ENCODE data around the gene SRM. TPM values are rescaled to one million over a fixed set of nuclear protein-coding genes. Genes with fewer than 3 reads are reported as not detected.
A peak's percentile ranks its signal among the peaks of the same experiment; 100 is the strongest.
"Not testable (repeated sequence)": the region's sequence is repeated elsewhere in the genome, so short reads cannot be mapped to it uniquely, and the experiment has no call there.

SRM gene
- total RNA-seq, 2 experiments from 2014 or later = 72.3 to 85.0 TPM

DNA sequence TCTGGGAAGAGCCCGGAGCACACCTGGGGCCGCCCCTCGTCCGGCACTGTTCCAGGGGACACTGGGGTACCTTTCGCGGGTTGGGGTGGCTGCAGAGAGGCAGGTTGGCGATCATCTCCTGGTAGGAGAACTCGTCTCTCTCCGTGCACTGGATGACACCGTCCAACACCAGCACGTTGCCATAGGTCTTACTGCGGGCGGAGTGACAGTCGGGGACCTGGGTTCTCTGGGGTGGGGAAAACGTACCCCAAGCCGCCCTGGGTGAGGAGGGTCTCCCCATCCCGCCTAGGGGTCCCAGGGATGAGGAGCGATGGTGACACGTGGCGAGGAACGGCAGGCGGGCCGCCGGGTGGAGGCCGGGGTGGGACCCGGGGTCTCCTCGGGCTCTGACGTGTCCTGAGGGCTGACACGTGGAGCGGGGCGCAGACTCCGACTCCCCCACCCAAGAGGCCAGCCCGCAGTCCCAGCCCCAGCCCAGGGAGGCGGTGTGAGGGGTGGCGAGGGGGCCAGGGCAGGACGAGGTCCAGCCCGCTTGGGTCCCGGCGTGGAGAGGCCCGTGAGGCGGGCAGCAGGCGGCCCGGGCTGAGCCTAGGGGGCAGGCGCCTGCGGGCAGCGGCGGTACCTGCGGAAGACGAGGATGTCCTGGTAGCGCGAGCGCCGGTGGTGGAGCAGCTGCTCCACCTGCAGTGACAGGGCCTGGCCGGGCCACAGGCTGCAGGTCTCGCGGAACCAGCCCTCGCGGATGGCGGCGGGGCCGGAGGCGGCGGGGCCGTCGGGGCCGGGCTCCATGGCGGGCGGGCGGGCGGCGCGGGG lies 457 bp downstream of the SRM start:
- peak; percentile 45 for DNase-seq
- Mint-ChIP-seq H3K27ac (peak overlapping the region; percentile 87), H3K4me3 (peak overlapping the region; percentile 88), H3K4me1 (peaks cover 33% of the 10 kb centered on the region), H3K9me3 (no peaks in the 10 kb centered on the region), H3K27me3 (no peaks in the 10 kb centered on the region), H3K36me3 (peaks cover 11% of the 10 kb centered on the region)
- peak; percentile 37 for ATAC-seq (ENCODE audit: low read depth)
- POLR2A ChIA-PET = interaction anchor here (0.6 to 4.2 kb wide), 7 partner anchors 11 to 876 kb away, joined by 3 to 28 read pairs (median 6); partner anchors contain the start of genes EXOSC10 and TARDBP

DNA sequence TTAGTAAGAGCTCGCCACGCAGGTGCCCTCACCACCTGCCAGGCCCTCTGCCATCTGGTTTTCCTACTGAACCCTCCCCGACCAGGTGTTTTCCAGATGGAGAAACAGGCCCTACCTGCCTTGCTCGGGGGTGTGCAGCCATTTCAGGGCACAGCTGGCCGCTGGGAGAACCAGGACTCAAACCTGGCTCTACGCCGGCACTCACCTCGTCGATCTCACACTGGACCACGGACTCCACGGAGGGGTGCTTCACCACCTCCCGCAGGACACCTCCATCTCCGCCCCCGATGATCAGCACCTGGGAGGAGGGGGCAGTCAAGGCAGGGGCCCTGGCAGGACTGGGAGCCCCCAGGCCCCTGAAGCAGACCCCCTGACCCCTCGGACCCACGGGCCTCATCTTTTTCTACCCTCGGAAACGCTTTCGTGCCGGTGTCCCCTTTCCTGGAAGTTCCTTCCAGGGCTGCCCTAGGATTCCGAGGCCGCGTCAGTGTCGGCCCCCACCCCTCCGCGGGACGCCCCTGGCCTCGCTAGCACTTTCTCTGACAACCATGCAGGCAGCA lies 1.1 kb downstream of the SRM start:
- ATAC-seq (ENCODE audit: low read depth) (no peak), DNase-seq (no peak)
- peaks cover 31% of the 10 kb centered on the region for H3K4me1 Mint-ChIP-seq
- H3K36me3 Mint-ChIP-seq = peaks cover 11% of the 10 kb centered on the region
- no peaks in the 10 kb centered on the region for H3K9me3 Mint-ChIP-seq
- H3K4me3 Mint-ChIP-seq = peak overlapping the region; percentile 88
- peak overlapping the region; percentile 87 for H3K27ac Mint-ChIP-seq
- H3K27me3 Mint-ChIP-seq = no peaks in the 10 kb centered on the region
- POLR2A ChIA-PET = interaction anchor here (0.5 to 0.6 kb wide), 3 partner anchors 223 to 680 kb away, joined by 3 to 5 read pairs (median 3); no protein-coding TSS in a partner anchor

DNA sequence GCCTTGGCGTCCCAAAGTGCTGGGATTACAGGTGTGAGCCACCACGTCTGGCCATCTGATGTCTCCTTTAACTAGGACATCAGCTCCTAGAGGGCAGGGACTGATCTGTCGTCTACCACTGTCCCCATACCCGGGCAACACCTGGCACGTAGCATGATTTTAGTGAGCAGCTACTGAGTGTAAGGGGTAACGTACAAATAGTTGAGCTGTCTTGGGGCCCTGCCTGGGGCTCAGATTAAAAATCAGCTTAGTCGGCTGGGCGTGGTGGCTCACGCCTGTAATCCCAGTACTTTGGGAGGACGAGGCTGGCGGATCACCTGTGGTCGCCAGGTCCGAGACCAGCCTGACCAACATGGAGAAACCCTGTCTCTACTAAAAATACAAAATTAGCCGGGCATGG lies 1.8 kb downstream of the SRM start:
- no peak for ATAC-seq (ENCODE audit: low read depth)
- Mint-ChIP-seq H3K4me3 (peak overlapping the region; percentile 88), H3K36me3 (peaks cover 11% of the 10 kb centered on the region), H3K27ac (no peak overlapping the region), H3K9me3 (no peaks in the 10 kb centered on the region), H3K27me3 (no peaks in the 10 kb centered on the region), H3K4me1 (peaks cover 26% of the 10 kb centered on the region)
- POLR2A ChIA-PET = interaction anchor here (0.5 to 0.6 kb wide), 2 partner anchors 224 to 633 kb away, joined by 3 to 5 read pairs; no protein-coding TSS in a partner anchor
- DNase-seq = no peak

DNA sequence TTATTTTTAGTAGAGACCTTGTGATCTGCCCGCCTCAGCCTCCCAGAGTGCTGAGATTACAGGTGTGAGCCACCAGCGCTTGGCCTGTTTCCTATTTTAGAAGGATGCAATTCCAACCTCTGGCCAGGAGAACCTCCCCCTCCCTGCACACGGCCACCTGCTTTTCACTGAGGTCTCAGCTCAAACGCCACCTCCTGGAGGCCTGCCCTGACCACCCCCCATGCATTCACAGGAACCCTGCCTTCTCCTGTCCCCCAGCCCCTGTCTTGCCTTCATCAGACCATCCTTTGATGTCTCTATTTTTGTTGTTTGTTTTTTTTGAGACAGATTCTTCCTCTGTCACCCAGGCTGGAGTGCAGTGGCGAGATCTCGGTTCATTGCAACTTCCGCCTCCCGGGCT lies 2.3 kb downstream of the SRM start:
- DNase-seq (no peak), ATAC-seq (ENCODE audit: low read depth) (no peak)
- H3K9me3 Mint-ChIP-seq = no peaks in the 10 kb centered on the region
- POLR2A ChIA-PET = no interaction called here
- peak overlapping the region; percentile 7 for H3K4me3 Mint-ChIP-seq
- H3K27me3 Mint-ChIP-seq = no peaks in the 10 kb centered on the region
- H3K4me1 Mint-ChIP-seq = peaks cover 22% of the 10 kb centered on the region
- peak overlapping the region; percentile 24 for H3K27ac Mint-ChIP-seq
- H3K36me3 Mint-ChIP-seq = peaks cover 9% of the 10 kb centered on the region

DNA sequence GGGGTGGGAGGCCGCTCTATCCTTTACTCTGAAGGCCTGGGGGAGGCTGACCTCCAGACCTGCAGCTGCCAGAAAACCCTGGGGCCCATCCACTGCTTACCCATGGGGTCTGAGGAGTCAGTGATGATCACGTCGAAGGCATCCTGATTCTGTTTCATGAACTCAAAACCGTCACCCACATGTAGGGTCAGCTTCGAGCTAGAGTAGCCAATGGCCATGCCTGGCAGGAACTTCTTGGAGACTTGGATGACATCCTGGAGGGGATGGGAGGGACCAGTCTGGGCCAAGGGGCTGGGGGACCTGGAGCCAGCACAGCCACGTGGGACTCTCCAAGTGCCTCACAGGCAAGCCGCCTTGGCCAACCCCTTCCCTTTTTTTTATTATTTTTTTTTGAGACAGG lies 3.3 kb downstream of the SRM start:
- H3K27ac Mint-ChIP-seq = no peak overlapping the region
- POLR2A ChIA-PET = interaction anchor here (1.5 kb wide), 1 partner anchor 43 kb away, joined by 7 read pairs; the partner anchor contains the start of gene EXOSC10
- peaks cover 21% of the 10 kb centered on the region for H3K4me1 Mint-ChIP-seq
- peak; percentile 14 for DNase-seq
- H3K4me3 Mint-ChIP-seq = no peak overlapping the region
- no peaks in the 10 kb centered on the region for H3K27me3 Mint-ChIP-seq
- no peaks in the 10 kb centered on the region for H3K9me3 Mint-ChIP-seq
- ATAC-seq (ENCODE audit: low read depth) = no peak
- peaks cover 7% of the 10 kb centered on the region for H3K36me3 Mint-ChIP-seq

DNA sequence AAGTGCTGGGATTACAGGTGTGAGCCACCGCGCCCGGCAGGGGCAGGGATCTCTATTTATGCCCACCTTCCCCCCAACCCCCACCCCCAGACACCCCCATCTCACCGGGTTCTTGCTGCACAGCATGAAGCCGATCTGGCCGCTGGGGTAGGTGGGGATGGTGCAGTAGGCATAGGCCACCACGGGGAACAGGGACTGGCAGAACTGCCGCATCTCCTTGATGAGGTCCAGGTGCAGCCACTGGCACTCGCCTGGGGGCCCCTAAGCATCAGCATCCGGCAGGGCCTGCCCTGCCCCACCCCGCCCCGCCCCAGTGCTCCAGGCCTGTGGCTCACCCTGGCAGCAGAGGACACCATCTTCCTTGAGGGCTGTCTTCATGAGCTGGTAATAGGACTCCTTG lies 4.1 kb downstream of the SRM start:
- ATAC-seq (ENCODE audit: low read depth) = no peak
- Mint-ChIP-seq H3K9me3 (no peaks in the 10 kb centered on the region), H3K4me3 (no peak overlapping the region), H3K27ac (no peak overlapping the region), H3K36me3 (peaks cover 7% of the 10 kb centered on the region), H3K4me1 (peaks cover 16% of the 10 kb centered on the region), H3K27me3 (no peaks in the 10 kb centered on the region)
- POLR2A ChIA-PET = interaction anchor here (1.5 kb wide), 1 partner anchor 44 kb away, joined by 7 read pairs; the partner anchor contains the start of gene EXOSC10
- DNase-seq = no peak

DNA sequence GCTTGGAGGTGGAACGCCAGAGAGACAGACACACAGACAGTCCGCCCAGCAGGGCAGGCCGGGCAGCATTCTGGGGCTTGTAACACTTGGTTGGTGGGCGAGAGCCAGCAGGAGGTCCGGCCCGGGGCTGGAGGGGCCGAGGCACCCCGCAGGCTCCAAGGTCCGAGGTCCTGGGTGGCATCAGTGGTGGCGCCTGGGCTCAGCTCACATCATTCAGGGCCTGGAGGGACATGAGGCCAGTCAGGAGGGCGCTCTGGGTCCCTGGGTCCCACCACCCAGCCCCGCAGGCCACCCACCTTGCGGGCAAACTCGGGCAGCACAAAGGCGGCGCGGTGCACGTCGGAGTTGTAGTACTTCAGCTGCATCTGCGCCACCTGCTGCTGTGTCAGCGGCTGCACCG lies 5.2 kb downstream of the SRM start:
- Mint-ChIP-seq H3K9me3 (no peaks in the 10 kb centered on the region), H3K27ac (no peak overlapping the region), H3K36me3 (peaks cover 7% of the 10 kb centered on the region), H3K4me1 (peaks cover 14% of the 10 kb centered on the region), H3K4me3 (no peak overlapping the region), H3K27me3 (no peaks in the 10 kb centered on the region)
- no peak for DNase-seq
- POLR2A ChIA-PET = interaction anchor here (1.5 kb wide), 1 partner anchor 45 kb away, joined by 7 read pairs; the partner anchor contains the start of gene EXOSC10
- no peak for ATAC-seq (ENCODE audit: low read depth)

DNA sequence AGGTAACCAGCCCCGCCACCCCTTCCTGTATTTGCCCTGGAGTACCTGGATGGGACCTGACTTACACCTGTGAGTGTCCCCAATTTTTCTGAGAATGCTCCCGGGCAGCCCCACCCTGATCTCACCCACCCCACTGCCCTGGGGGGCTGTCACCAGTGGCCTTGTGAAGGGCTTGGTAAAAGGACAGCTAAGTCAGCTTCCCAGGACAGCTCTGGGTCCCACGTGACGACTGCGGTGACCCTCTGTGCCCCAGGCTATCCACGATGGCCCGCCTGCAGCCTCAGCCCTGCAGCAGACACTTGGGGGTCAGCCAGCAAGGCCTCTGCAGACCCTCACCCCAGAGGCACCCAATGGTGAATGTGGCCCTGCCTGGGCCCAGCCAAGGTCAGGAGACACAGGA lies 5.6 kb downstream of the SRM start:
- peaks cover 7% of the 10 kb centered on the region for H3K36me3 Mint-ChIP-seq
- DNase-seq = no peak
- POLR2A ChIA-PET = no interaction called here
- H3K4me3 Mint-ChIP-seq = no peak overlapping the region
- no peaks in the 10 kb centered on the region for H3K9me3 Mint-ChIP-seq
- peaks cover 14% of the 10 kb centered on the region for H3K4me1 Mint-ChIP-seq
- no peak for ATAC-seq (ENCODE audit: low read depth)
- no peak overlapping the region for H3K27ac Mint-ChIP-seq
- no peaks in the 10 kb centered on the region for H3K27me3 Mint-ChIP-seq

DNA sequence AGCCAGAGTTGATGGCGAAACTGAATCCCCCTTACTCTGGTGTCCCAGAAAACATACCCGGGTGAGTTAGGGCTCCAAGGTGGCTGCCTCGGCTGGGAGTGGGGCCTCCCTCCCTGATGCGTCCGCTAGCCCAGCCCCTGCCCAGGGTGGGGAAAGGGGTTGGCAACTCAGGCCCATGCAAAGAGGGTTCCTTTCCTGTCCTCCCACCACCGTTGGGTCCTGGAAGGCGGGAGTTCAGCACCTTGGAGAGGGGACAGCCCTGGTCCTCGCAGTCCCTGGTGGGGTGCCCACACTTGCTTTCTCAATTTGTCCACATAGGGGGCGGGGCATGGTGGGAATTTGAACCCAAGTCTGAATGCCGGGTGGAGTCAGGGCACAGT lies 6.1 kb downstream of the SRM start:
- no peak overlapping the region for H3K27ac Mint-ChIP-seq
- no peak overlapping the region for H3K4me3 Mint-ChIP-seq
- POLR2A ChIA-PET = no interaction called here
- DNase-seq (no peak), ATAC-seq (ENCODE audit: low read depth) (peak; percentile 28)
- no peaks in the 10 kb centered on the region for H3K27me3 Mint-ChIP-seq
- H3K9me3 Mint-ChIP-seq = no peaks in the 10 kb centered on the region
- H3K4me1 Mint-ChIP-seq = peaks cover 12% of the 10 kb centered on the region
- H3K36me3 Mint-ChIP-seq = peaks cover 7% of the 10 kb centered on the region

DNA sequence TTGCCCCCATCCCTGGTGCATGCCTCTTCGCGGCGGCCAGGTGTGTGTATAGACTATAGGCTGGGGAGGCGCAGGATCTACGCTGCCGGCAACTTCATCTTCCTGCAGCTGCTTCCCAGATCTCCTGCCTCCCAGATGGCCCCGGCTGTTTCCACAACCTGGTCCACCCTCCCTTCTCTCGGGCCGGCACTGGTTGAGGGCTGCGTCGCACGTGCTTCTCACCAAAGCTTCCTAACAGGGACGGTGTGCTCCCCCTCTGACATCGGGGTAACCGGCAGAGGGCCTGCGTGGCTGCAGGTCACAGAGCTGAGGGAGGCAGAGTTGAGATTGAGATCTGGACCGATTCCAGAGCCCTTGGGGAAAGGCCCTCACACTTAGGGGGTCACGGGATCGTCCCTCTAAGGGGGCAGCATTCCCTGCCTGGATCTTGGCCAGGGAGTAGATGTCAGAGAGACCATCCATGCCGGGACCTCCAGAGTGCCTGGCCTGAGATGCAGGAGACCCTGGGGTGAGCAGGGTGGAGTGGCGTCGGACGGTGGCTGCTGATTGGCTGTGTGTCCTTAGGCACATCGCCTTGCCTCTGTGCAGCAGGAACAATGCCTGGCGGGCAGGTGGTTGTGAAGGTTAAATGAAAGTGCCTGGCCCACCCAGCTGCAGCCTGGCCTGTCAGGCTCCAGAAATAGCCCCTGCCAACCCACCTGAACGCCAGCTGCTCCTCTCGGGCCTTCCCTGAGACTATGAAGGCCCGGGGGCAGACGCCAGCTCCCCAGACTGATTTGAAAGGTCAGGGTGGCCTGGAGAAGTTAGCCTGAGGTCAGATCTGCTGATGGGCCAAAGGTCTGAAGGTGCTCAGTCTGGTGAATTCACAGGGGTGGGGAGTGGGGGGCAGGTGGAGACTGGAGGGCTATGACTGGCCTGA lies 6.7 kb downstream of the SRM start:
- POLR2A ChIA-PET = no interaction called here
- Mint-ChIP-seq H3K9me3 (no peaks in the 10 kb centered on the region), H3K36me3 (peaks cover 7% of the 10 kb centered on the region), H3K4me3 (no peak overlapping the region), H3K27ac (no peak overlapping the region), H3K4me1 (peaks cover 9% of the 10 kb centered on the region), H3K27me3 (no peaks in the 10 kb centered on the region)
- DNase-seq = no peak
- ATAC-seq (ENCODE audit: low read depth) = peak; percentile 40

DNA sequence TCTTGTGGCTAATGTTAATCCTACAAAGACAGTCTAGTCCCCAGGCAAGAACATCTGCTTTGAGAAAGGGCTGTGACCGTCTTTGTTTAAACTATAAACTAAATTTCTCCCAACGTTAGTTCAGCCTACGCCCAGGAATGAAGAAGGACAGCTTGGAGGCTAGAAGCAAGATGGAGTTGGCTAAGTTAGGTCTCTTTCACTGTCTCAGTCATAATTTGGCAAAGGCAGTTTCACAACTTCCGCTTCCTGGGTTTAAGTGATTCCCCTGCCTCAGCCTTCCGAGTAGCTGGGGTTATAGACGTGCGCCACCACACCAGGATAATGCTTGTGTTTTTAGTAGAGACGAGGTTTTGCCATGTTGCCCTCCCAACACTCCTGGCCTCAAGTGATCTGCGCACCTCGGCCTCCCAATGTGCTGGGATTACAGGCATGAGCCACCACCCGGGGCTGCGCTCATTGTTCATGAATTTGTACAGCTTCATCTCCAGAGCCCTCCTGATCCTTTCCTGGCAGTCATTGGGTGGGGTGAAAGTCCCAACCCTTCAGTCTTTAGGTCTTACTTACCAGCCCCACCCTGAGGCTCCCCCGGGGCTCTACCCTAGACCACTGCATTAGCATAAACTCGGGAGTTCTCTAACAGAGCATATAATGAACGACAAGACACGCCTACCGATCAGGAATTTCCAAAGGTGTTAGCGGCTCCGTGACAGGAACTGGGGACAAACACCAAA lies 7.9 kb downstream of the SRM start:
- peaks cover 3% of the 10 kb centered on the region for H3K36me3 Mint-ChIP-seq
- POLR2A ChIA-PET = no interaction called here
- DNase-seq (no peak), ATAC-seq (ENCODE audit: low read depth) (no peak)
- no peaks in the 10 kb centered on the region for H3K27me3 Mint-ChIP-seq
- no peak overlapping the region for H3K27ac Mint-ChIP-seq
- peaks cover 7% of the 10 kb centered on the region for H3K4me1 Mint-ChIP-seq
- H3K4me3 Mint-ChIP-seq = no peak overlapping the region
- H3K9me3 Mint-ChIP-seq = no peaks in the 10 kb centered on the region

DNA sequence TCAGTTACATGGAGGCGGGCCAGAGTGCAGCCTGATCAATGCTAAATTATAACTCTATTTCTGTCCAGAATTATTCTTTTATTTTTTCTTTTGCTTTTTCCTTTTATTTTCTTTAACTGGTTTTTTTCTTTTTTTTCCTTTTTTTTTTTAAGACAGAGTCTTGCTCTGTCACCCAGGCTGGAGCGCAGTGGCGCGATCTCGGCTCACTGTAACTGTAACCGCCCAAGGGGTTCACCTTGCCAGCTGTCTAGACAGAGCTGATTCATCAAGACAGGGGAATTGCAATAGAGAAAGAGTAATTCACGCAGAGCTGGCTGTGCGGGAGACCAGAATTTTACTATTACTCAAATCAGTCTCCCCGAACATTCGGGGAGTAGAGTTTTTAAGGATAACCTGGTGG lies 8.7 kb downstream of the SRM start:
- H3K27me3 Mint-ChIP-seq; H3K27ac Mint-ChIP-seq; POLR2A ChIA-PET; H3K4me1 Mint-ChIP-seq; H3K4me3 Mint-ChIP-seq; ATAC-seq (ENCODE audit: low read depth); H3K36me3 Mint-ChIP-seq; H3K9me3 Mint-ChIP-seq; DNase-seq: not testable (repeated sequence)

All from activated naive CD8-positive, alpha-beta T cell treated with anti-CD3 and anti-CD28 coated beads, Interleukin-2, amount 10 ng/mL, durations not matched to agents 7 days and 5 days (primary cell).